Muscle of back (tissue), 11 donors: ENCODE data around the gene FZR1. TPM values are rescaled to one million over a fixed set of nuclear protein-coding genes. Genes with fewer than 3 reads are reported as not detected.

Source experiments
- DNase-seq, 3 donors: peaks; one replicate each; pipeline versions ENCODE4 v3.0.0 to v3.0.0-alpha.2; 2013
- polyA plus RNA-seq, 10 donors: library from polyadenylated mRNA; unstranded; fragments of 120-200 nt; gene quantifications; one replicate each; pipeline ENCODE4 v1.2.1, GENCODE V29; 2013; ENCODE audit not compliant: insufficient read length in 10 of 10

The FZR1 gene
- polyA plus RNA-seq, 10 donors: 24.6 to 34.3 (median 27.1) TPM

DNA sequence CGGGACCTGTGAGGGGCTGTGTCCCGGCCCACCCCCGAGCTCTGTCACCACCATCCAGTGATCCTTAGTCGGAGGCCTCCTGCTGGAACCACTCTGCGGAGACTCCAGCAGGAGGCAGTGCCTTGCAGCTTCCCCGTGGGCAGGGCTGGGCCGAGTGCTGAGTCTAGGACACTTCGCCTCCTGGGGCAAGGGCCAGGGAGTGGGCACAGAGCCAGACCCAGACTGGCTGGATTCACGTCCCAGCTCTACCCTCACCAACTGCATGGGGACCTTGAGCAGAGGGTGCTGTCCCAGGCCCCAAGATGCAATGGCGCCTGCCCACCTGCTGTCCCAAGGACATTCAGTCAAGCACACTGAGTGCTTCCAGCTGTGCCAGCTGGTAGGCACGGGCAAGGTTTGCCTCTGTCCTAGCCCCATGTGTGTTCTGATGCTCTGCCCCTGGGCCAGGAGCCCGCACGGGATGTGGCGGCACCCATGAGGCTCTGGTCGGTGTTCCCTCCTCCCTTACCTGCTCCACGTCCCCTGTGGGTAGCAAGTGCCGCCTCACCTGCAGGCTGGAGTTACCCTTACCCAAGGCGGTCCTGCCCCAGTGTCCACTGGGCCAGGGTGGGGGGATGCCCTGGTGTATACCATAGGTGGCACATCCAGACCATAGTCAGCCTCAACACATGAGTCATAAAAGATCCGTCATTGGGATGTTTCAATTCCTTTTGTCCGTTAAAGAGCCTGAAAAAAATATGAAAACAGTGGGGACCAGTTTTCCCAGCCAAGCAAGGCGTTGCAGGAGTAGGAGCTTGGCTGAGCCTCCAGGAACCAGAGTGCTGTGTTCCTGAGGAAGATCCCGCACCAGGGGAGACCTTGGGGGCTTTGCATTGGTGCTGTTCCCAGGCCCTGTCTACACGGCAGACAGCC is 7.4 kb downstream of the FZR1 start:
- DNase-seq: no peak

DNA sequence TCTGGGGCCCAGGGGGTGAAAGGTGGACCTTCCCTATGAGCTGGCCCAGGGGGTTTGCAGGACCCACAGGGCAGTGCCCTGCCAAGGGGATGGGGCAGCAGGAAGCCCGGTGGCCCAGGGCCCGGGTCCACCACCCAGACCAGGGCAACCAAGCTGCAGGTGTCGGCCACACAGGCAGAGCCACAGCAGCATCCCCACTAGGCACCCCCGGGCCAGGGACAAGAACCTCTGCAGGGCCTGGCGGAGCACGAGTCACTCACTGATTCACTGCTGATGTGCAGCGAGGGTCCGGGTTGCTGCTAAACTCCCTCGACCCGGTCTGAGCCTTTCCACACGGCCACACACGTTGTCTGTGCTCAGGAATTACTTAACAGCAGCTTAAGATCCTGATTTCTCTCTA is 8.8 kb downstream of the FZR1 start:
- no peak for DNase-seq

DNA sequence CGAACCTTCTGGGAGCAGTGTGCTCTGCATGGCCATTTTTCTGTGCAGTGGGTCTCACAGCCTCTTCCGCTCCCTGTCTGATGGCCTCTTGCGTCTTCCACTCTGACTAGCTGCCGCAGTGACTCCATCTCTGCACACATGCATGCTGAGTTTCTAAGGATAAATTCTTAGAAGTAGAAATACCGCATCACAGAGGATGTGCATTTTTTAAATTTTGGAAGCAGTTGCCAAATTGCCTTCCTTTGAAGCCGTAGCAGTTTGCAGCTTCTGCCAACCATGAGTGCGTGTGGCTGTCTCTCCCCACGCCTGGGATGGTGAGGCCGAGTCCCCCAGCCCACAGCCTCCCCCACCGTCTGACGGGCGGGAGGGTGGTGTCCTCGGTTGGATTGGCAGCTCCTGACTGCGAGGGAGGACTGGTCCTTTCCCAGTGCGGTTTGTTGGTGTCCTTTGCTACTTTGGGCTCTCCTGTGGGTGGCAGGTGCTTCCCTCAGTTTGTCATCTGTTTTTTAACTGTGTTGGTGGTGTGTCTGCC is 9.8 kb downstream of the FZR1 start:
- DNase-seq: no peak

DNA sequence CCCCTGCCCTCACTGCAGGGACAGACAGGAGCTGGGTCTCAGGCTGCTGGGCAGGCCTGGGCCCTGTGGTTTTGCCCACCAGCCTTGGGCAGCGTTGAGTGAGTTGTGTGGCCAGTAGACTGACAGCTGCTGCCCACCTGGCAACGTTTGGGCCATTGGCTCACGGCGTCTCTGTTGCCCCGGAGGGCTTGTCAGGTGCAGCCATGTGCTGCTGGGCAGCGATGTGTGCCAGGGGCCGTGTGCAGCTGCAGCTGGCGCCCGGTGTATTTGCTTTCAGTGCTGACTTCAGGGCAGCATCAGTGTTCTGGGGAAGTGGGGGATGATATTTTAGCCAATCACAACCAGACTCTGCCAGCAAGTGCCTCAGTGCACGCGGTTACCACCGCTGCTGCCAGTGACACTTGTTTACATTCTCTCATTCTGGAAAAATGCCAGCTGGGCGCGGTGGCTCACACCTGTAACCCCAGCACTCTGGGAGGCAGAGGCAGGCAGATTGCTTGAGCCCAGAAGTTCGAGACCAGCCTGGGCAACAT is 10.6 kb downstream of the FZR1 start:
- DNase-seq: no peak

GRCh38 chr19:3517638-3518037 is 11.5 kb downstream of the FZR1 start:
- no peak for DNase-seq

GRCh38 chr19:3518255-3518654 is 12.1 kb downstream of the FZR1 start:
- no peak for DNase-seq

DNA sequence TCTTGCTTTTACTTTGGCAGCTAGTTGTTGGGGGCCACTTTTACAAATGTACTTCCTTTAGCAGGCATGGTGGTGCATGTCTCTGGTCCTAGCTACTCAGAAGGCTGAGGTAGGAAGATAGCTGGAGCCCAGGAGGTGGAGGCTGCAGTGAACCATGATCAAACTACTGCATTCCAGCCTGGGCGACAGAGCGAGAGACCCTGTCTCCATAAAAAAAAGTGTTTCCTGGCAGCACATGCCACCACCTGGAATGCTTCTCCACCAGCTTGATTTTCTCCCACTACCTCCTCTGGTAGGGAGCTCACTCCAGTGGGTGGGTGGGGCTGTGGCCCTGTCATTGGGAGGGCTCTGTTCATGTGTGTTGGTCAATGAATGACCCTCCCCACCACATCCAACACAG is 12.5 kb downstream of the FZR1 start:
- DNase-seq: no peak

GRCh38 chr19:3519126-3519525 is 13.0 kb downstream of the FZR1 start:
- DNase-seq: no peak

DNA sequence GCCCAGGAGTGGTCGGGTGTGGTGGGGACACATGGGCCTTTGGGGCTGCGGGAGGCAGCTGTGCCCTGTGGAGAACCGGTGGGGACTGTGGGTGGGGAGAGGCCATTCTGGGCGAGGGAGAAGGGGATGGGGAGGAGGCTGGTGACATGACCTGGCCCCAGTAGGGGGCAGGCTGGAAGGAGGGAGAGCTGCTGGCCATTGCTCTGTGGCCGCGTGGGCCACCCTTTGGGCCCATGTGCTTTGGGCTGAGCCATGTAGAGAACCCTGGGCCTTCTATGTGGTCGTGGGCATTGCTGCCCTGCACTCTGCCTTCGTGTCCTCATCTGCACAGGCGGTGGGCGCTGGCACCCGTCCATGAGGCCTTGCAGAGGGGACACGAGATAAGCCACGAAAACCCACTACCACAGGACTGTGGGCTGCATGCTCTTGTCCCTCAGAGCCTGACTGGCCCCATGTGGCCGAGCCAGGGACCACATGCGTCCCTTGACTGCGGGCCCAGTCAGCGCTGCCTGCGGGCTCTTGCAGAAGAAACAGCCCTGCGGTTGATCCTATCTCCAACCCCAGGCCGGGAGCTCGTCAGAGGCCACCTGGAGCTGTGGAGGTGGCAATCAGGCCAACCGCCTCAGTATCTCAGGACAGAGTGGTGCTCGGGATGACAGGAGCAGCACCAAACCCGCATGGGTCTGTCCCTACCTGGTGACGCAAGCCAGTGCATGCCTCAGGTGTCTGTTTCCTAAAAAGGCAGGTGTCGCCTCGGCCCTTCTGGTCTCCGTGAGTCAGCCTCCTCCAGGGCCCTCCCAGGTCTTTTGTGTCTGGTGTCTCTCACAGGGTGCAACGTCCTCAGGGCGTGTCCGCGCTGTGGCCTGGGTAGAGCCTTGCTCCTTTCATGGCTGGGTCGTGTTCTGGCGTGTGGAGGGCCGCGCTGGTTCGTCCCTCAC is 14.3 kb downstream of the FZR1 start:
- DNase-seq: no peak

DNA sequence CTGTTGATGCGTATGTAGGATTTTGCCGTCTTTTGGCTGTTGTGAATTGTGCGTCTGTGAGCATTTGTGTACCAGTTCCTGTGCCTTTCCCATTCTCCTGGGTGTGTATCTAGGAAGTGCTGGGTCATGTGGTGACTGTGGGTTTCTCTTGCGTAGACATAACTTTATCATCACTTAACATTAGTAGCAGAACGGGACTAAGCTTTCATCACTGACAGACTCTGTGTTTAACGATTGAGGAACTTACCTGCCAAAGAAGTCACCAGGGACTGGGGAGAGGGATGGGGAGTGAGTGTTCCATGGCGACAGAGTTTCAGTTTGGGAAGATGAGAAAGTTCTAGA is 15.0 kb downstream of the FZR1 start:
- DNase-seq: no peak

DNA sequence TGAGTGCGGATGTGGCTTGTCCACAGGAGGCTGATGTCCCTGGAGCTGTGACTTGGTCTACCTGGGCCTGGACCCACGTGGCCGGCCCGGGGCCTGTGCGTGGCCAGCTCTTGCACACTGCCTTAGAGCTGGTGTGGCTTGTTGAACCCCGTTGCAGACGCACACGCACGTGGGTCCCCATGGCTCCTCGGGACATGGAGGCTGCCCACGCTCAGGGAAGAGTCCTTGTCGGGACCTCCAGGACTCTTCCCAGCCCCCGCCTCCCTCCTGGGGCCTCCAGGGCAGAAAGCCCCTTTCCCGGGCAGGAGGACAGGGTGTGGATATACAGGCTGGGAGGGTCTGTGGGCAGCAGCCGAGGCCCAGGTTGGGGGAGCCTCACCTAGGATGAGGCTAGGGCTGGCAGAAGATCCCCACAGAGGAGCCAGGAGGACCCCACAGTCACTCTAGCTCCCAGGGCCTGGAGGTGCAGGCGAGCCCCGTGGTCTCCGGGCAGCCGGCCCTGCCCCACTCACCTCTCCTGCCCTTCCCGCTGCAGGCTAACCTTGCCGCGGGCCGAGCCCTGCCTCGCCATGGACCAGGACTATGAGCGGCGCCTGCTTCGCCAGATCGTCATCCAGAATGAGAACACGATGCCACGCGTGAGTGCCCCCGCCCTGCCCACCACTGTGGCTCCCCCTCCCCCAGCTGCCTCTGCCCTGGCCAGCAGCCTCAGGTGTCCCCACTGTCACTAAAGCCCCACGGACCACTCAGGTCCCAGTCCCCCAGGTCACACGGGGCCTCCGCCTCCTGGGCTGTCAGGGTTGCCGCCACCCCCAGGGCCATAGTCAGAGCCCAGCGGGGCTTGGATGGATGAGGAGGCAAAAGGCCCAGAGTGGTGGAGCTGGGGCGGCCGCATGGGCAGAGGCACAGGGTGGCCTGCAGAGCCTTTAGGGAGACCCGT is 16.6 kb downstream of the FZR1 start:
- no peak for DNase-seq

DNA sequence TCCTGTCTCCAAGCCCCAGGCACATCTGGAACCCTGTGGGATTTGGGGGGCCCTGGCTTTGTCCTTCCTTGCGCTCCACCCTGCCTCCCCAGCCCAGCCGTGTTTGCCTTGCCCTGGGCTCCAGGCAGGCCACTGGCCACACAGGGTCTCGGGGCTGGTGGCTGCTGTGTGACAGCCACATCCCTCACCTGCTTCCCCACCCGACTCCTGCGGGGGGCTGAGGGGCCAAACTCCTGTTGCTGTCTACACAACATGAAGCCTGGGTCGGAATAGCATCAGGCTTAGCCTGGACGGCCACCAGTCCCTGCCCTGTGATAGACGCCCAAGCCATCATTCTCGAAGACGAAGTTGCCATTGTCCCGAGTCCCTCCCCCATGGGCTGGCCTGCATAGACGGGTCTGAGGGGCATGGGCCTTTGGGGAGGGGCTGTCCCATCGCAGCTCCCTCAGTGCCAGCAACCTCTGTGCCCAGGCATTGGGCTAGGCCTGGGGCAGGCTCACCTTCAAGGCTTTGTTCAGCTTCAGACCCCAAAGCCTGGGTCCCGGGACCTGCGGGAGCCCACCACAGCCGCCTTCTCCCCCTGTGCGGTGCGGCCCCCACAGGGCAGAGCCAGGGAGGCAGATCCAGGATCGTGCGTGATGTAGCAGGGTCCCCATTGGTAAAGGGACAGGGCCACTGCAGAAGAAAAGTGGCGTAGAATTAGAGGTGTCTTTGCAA is 17.4 kb downstream of the FZR1 start:
- no peak for DNase-seq

DNA sequence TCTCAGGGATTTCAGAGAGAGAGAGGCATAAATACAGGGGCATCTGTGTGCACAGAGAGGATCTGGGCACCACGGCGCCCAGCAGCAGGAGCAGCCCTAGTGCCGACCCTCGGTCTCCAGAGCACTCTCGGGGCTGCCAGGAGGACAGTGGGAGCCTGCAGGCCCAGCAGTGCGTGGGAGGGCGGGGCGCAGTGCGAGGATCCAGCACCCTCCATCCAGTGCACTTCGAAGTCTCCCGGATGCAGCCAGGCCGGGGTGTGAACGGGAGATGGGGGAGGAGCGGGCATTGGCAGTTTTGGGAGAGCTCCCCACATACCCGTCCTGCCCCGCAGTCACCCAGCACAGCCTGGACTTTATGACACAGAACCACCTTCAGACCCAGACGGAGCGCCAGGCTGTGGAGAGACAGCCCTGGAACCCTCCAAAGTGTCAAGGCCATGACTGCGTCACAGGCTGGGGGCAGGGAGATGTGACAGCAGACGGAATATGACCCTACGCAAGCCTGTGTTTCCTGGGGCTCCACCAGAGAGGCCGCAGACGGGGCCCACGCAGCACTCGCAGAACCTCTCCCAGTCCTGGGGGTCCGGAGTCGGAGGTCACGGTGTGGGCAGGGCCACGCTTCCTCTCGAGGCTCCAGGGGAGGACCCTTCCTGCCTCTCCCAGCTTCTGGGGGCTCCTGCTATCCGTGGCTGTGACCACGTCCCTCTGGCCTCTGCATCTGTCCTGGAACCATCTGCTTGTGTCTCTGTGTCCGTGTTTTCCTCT is 18.1 kb downstream of the FZR1 start:
- no peak for DNase-seq

GRCh38 chr19:3524904-3525451 is 18.9 kb downstream of the FZR1 start:
- no peak for DNase-seq

DNA sequence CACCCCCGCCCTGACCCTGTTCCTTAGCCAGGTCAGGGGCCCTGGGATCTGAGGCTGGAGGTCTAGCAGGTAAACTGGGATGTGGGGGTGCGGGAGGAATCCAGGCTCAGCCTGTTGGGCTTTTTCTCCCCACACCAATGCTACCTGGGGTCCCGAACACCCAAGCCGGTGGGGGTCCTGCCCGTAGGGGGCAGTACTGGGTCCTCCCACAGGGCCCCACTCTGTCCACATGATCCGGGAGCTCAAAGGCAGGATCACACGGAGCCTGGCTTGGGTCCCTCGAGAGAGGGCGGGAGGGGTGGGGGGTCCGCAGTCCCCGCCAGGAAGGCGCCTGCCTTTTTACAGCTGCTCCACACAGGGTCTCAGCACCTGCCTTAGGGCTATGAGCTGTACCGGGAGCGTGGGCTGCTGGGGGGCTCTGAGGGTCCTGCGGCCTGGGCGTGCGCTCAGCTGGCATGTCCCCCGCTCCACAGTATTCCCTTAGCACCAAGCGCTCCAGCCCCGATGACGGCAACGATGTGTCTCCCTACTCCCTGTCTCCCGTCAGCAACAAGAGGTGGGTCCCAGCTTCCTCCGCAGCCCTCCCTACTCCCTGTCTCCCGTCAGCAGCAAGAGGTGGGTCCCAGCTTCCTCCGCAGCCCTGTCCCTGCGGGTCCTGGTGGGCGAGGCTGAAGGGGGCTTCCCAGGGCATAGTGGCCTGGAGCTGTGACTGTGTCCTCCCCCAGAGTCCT is 20.6 kb downstream of the FZR1 start:
- no peak for DNase-seq

GRCh38 chr19:3527238-3527910 is 21.3 kb downstream of the FZR1 start:
- DNase-seq: no peak

- no peak for DNase-seq
Observed at GRCh38 chr19:3528080-3528479, 22.0 kb downstream of the FZR1 start.
